H9 (cell line): Measurements from ENCODE around the gene NUP205. TPM values are rescaled to one million over a fixed set of nuclear protein-coding genes. Genes with fewer than 3 reads are reported as not detected.
A peak's percentile ranks its signal among the peaks of the same experiment; 100 is the strongest.

ENCODE experiments used
- DNase-seq: peaks from one replicate; pipeline ENCODE4 v3.0.0-alpha.2; 2017
- H2AFZ ChIP-seq: one replicate; pipeline ENCODE4 v1.6.1; 2013; ENCODE audit warnings: mild to moderate bottlenecking, low read length, control low read depth, moderate library complexity
- H2AK5ac ChIP-seq: 2 replicates; pipeline ENCODE4 v1.6.1; 2013; ENCODE audit warnings: low read length, control low read depth, mixed read lengths; ENCODE audit not compliant: insufficient read length
- H2BK120ac ChIP-seq: one replicate; pipeline ENCODE4 v1.6.1; 2013; ENCODE audit warnings: low read depth, mild to moderate bottlenecking, low read length, control low read depth, inconsistent platforms; ENCODE audit not compliant: poor library complexity, severe bottlenecking
- H2BK12ac ChIP-seq: 2 replicates; pipeline ENCODE4 v1.6.1; 2013; ENCODE audit warnings: low read length, control low read depth, mixed read lengths, low read depth; ENCODE audit not compliant: insufficient read length
- H2BK15ac ChIP-seq: 2 replicates; pipeline ENCODE4 v1.6.1; 2013; ENCODE audit warnings: low read depth, low read length, control low read depth
- H2BK20ac ChIP-seq: one replicate; pipeline ENCODE4 v1.6.1; 2013; ENCODE audit warnings: low read depth, mild to moderate bottlenecking, low read length, control low read depth, inconsistent platforms; ENCODE audit not compliant: poor library complexity, severe bottlenecking
- H2BK5ac ChIP-seq: 2 replicates; pipeline ENCODE4 v1.6.1; 2013; ENCODE audit warnings: low read length, control low read depth, mixed read lengths; ENCODE audit not compliant: insufficient read length
- H3K14ac ChIP-seq: 2 replicates; pipeline ENCODE4 v1.6.1; 2013; ENCODE audit warnings: low read length, control low read depth; ENCODE audit not compliant: insufficient read depth
- H3K18ac ChIP-seq: 2 replicates; pipeline ENCODE4 v1.6.1; 2013; ENCODE audit warnings: low read depth, mild to moderate bottlenecking, mixed read lengths, low read length, control low read depth; ENCODE audit not compliant: insufficient read length
- H3K23ac ChIP-seq: 2 replicates; pipeline ENCODE4 v1.6.1; 2013; ENCODE audit warnings: low read length, control low read depth, mixed read lengths, low read depth; ENCODE audit not compliant: insufficient read length
- H3K23me2 ChIP-seq: 2 replicates; pipeline ENCODE4 v1.6.1; 2013; ENCODE audit warnings: low read depth, mild to moderate bottlenecking, mixed read lengths, low read length, control low read depth; ENCODE audit not compliant: insufficient read length, poor library complexity, severe bottlenecking
- H3K27ac ChIP-seq: 2 replicates; pipeline ENCODE4 v1.5.1; 2013; ENCODE audit warnings: low read length, control low read depth, mixed read lengths, low read depth; ENCODE audit not compliant: insufficient read length
- H3K27me3 ChIP-seq: 2 replicates; pipeline ENCODE4 v1.6.1; 2013; ENCODE audit warnings: low read length, control low read depth, inconsistent platforms; ENCODE audit not compliant: insufficient read depth
- H3K4ac ChIP-seq: 2 replicates; pipeline ENCODE4 v1.6.1; 2013; ENCODE audit warnings: low read depth, mild to moderate bottlenecking, control low read depth, inconsistent platforms, low read length, moderate library complexity
- H3K4me1 ChIP-seq: 2 replicates; pipeline ENCODE4 v1.6.1; 2013; ENCODE audit warnings: low read length, control low read depth, inconsistent platforms; ENCODE audit not compliant: insufficient read depth
- H3K4me2 ChIP-seq: 2 replicates; pipeline ENCODE4 v1.6.1; 2013; ENCODE audit warnings: low read length, control low read depth, mixed read lengths; ENCODE audit not compliant: insufficient read length, insufficient read depth
- H3K56ac ChIP-seq: 2 replicates; pipeline ENCODE4 v1.6.1; 2013; ENCODE audit warnings: low read depth, mild to moderate bottlenecking, mixed read lengths, low read length, control low read depth; ENCODE audit not compliant: insufficient read length
- H3K79me1 ChIP-seq: 2 replicates; pipeline ENCODE4 v1.6.1; 2013; ENCODE audit warnings: low read depth, mild to moderate bottlenecking, moderate library complexity, low read length, control low read depth, inconsistent platforms; ENCODE audit not compliant: insufficient read depth, poor library complexity, severe bottlenecking
- H3K79me2 ChIP-seq: 2 replicates; pipeline ENCODE4 v1.6.1; 2013; ENCODE audit warnings: low read length, control low read depth, inconsistent platforms; ENCODE audit not compliant: insufficient read depth
- H3K9ac ChIP-seq: 2 replicates; pipeline ENCODE4 v1.6.1; 2013; ENCODE audit warnings: low read length, control low read depth, mixed read lengths; ENCODE audit not compliant: insufficient read length; ENCODE audit errors: extremely low read depth
- H3K9me3 ChIP-seq: one replicate; pipeline ENCODE4 v1.6.1; 2013; ENCODE audit warnings: low read depth, low read length, inconsistent platforms; ENCODE audit not compliant: control insufficient read depth
- H3T11ph ChIP-seq: one replicate; pipeline ENCODE4 v1.6.1; 2013; ENCODE audit warnings: mild to moderate bottlenecking, low read length, control low read depth, inconsistent platforms
- H4K20me1 ChIP-seq: one replicate; pipeline ENCODE4 v1.6.1; 2013; ENCODE audit not compliant: control insufficient read depth, insufficient read length, insufficient read depth
- H4K5ac ChIP-seq: 2 replicates; pipeline ENCODE4 v1.6.1; 2013; ENCODE audit warnings: low read depth, mild to moderate bottlenecking, mixed read lengths, low read length, control low read depth; ENCODE audit not compliant: insufficient read length
- H4K8ac ChIP-seq: replicated peaks from 2 replicates; pipeline ENCODE4 v1.6.1; 2013; ENCODE audit warnings: low read length, control low read depth, mixed read lengths, low read depth; ENCODE audit not compliant: insufficient read length
- H4K91ac ChIP-seq: 2 replicates; pipeline ENCODE4 v1.6.1; 2013; ENCODE audit warnings: low read depth, mild to moderate bottlenecking, moderate library complexity, mixed read lengths, low read length, control low read depth; ENCODE audit not compliant: insufficient read length
- H3K27ac Mint-ChIP-seq, 3 experiments: 2 replicates in 2 of 3; 3 replicates in 1 of 3; pipeline ENCODE4 v1.8.0; 2020 to 2021; ENCODE audit warnings: mixed read lengths in 3 of 3, mild to moderate bottlenecking in 1 of 3, moderate library complexity in 1 of 3
- H3K27me3 Mint-ChIP-seq: 2 replicates; pipeline ENCODE4 v1.8.0; 2021; ENCODE audit warnings: low read depth, mild to moderate bottlenecking, moderate library complexity, mixed read lengths
- H3K36me3 Mint-ChIP-seq, 3 experiments: 2 replicates in 2 of 3; 3 replicates in 1 of 3; pipeline ENCODE4 v1.8.0; 2020 to 2021; ENCODE audit warnings: low read depth in 3 of 3, mixed read lengths in 3 of 3; ENCODE audit not compliant: insufficient read depth in 1 of 3
- H3K4me1 Mint-ChIP-seq, 2 experiments: 2 replicates each; pipeline ENCODE4 v1.8.0; 2020; ENCODE audit warnings: mixed read lengths in 2 of 2
- H3K4me3 Mint-ChIP-seq, 2 experiments: 2 replicates in 1 of 2; 3 replicates in 1 of 2; pipeline ENCODE4 v1.8.0; 2020 to 2021; ENCODE audit warnings: mild to moderate bottlenecking in 2 of 2, mixed read lengths in 2 of 2, moderate library complexity in 1 of 2
- H3K9me3 Mint-ChIP-seq, 2 experiments: 2 replicates in 1 of 2; 3 replicates in 1 of 2; pipeline ENCODE4 v1.8.0; 2020; ENCODE audit warnings: mild to moderate bottlenecking in 2 of 2, mixed read lengths in 2 of 2, moderate library complexity in 1 of 2
- WGBS: extraction: QIAGEN DNeasy Blood & Tissue Kit; methylation state at CpG from one replicate; pipeline ENCODE4 v1.1.7; 2013; ENCODE audit warnings: missing lambda C conversion rate, low lambda C conversion rate, mixed read lengths; ENCODE audit not compliant: insufficient read length; ENCODE audit errors: extremely low coverage; 5-methylcytosine and 5-hydroxymethylcytosine counted together
- total RNA-seq: library from RNA; stranded (reverse); gene quantifications from 2 replicates; pipeline ENCODE4 v1.2.1, GENCODE V29; 2021
- TF ChIP-seq, protein P1 (sequence below): fragments of 200-600 bp; sonication (generic); conservative IDR thresholded peaks from 3 replicates; pipeline ENCODE4 v1.8.0; 2021; ENCODE audit warnings: antibody characterized with exemption, mild to moderate bottlenecking

Gene NUP205
- total RNA-seq, 1 experiment from 2014 or later, result 158 TPM

DNA sequence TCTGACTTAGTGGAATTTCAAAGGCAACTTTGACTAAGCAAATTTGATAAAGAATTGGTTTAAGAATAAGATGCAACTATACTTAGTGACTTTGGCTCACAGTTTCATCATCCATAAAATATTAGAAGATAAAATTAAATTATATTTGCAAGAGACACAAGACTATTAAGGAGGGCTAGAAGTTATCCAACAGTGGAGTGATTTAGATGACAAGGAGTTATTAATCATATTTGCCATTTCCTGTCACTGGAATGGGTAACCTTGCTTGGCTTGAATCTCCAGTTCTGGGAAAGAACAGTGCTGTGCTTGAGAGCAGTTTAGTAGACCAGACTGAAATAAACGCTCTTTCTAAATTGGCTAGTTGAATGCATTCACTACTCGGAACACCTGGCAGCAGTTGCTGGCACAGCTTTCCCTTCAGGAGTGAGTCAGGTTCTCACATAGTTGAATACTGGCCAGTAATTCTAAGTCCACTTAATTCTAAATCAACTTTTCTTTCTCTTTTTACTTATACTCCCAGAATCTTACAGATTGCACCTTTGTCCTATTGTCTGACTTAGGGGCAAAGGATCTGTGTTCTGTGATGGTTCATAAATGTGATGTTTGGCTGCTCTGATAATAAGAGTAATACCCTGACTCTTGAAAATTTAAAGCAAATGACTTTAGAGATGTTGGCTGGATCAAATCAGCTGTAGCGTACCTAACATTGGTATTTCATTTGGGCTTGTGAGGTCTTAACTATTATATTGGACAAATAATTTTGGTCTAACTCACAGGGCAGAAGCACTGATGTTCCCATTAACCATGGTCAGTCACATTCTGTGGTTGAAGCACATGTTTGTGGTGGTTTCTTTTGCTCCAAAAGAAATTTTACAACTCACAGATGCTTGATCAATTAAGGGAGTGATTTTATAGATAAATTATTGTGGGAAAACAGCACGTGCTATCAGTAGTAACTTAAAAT is 121.2 kb downstream of the NUP205 start:
- no peak overlapping the region for H2AK5ac ChIP-seq
- no peak overlapping the region for H3K9ac ChIP-seq
- no peak overlapping the region for H2BK12ac ChIP-seq
- WGBS, result no CpG with 5 or more reads among the region's 4 CpGs
- H4K91ac ChIP-seq, result no peak overlapping the region
- H2BK15ac ChIP-seq, result no peak overlapping the region
- H3K4me2 ChIP-seq, result no peak overlapping the region
- no peaks in the 10 kb centered on the region for H3K79me1 ChIP-seq
- no peak overlapping the region for H4K8ac ChIP-seq
- no peaks in the 10 kb centered on the region for H3K79me2 ChIP-seq
- no peak overlapping the region for H3K56ac ChIP-seq
- H3K23ac ChIP-seq, result no peak overlapping the region
- TF ChIP-seq, protein P1, sequence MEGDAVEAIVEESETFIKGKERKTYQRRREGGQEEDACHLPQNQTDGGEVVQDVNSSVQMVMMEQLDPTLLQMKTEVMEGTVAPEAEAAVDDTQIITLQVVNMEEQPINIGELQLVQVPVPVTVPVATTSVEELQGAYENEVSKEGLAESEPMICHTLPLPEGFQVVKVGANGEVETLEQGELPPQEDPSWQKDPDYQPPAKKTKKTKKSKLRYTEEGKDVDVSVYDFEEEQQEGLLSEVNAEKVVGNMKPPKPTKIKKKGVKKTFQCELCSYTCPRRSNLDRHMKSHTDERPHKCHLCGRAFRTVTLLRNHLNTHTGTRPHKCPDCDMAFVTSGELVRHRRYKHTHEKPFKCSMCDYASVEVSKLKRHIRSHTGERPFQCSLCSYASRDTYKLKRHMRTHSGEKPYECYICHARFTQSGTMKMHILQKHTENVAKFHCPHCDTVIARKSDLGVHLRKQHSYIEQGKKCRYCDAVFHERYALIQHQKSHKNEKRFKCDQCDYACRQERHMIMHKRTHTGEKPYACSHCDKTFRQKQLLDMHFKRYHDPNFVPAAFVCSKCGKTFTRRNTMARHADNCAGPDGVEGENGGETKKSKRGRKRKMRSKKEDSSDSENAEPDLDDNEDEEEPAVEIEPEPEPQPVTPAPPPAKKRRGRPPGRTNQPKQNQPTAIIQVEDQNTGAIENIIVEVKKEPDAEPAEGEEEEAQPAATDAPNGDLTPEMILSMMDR, result no peak
- no peaks in the 10 kb centered on the region for H4K20me1 ChIP-seq
- no peaks in the 10 kb centered on the region for H3K27me3 ChIP-seq
- peak overlapping the region in 1 of 3 experiments; percentile 68; a peak in 2 of 7 replicates for H3K27ac Mint-ChIP-seq
- H3K27me3 Mint-ChIP-seq, result no peaks in the 10 kb centered on the region
- no peak overlapping the region for H2AFZ ChIP-seq
- H3K27ac ChIP-seq, result no peak overlapping the region
- H3K4me1 ChIP-seq, result no peaks in the 10 kb centered on the region; the same call in 1 of the 2 replicates
- H3K18ac ChIP-seq, result no peak overlapping the region
- no peak overlapping the region for H3T11ph ChIP-seq
- no peaks in the 10 kb centered on the region for H3K9me3 ChIP-seq
- H3K36me3 Mint-ChIP-seq, result peaks cover 0 to 24% (median 21%) of the 10 kb centered on the region in 3 experiments; a peak in 5 of 7 replicates
- H2BK5ac ChIP-seq, result no peak overlapping the region
- no peaks in the 10 kb centered on the region for H3K23me2 ChIP-seq
- no peak overlapping the region for H3K14ac ChIP-seq
- H2BK20ac ChIP-seq, result no peak overlapping the region
- H2BK120ac ChIP-seq, result no peak overlapping the region
- H3K4me1 Mint-ChIP-seq, result peaks cover 0 to under 1% of the 10 kb centered on the region in 2 experiments; a peak in 1 of 4 replicates
- H3K4ac ChIP-seq, result no peak overlapping the region
- no peaks in the 10 kb centered on the region for H3K9me3 Mint-ChIP-seq
- H4K5ac ChIP-seq, result no peak overlapping the region
- no peak overlapping the region for H3K4me3 Mint-ChIP-seq
- no peak for DNase-seq
